Caco-2 (cell line): ENCODE data around the gene MBD3. TPM values are rescaled to one million over a fixed set of nuclear protein-coding genes. Genes with fewer than 3 reads are reported as not detected.

Experiments used
- BruUV-seq: library from RNA; stranded (reverse); fragments of 400-500 nt; replicated peaks from 2 replicates; lab custom pipeline; 2021; lab: Mats Ljungman, UMichigan
- CTCF ChIA-PET: fragments of 300-600 bp; sonication (Branson Sonifier 250); formaldehyde crosslinking; loops from one replicate; lab custom pipeline; 2022; ENCODE audit warnings: antibody characterized with exemption; lab: Charles Lee
- POLR2A ChIA-PET: fragments of 300-600 bp; sonication (Branson Sonifier 250); formaldehyde crosslinking; loops from one replicate; lab custom pipeline; 2022; ENCODE audit warnings: antibody characterized with exemption; lab: Charles Lee
- DNase-seq, 2 experiments: peaks; one replicate each; pipeline versions ENCODE4 v3.0.0 to v3.0.0-alpha.2; 2020 to 2022
- H3K27me3 ChIP-seq: replicated peaks from 2 replicates; pipeline ENCODE4 v1.6.0; 2011; ENCODE audit warnings: low read length; ENCODE audit not compliant: control insufficient read depth, insufficient read depth
- H3K36me3 ChIP-seq: 2 replicates; pipeline ENCODE4 v1.5.1; 2011; ENCODE audit warnings: low read length; ENCODE audit not compliant: control insufficient read depth, insufficient read depth
- H3K4me1 ChIP-seq: fragments of 250-450 bp; sonication (Bioruptor Pico); 2 replicates; pipeline ENCODE4 v1.5.1; 2020; ENCODE audit warnings: mild to moderate bottlenecking
- H3K4me3 ChIP-seq: 2 replicates; pipeline ENCODE4 v1.5.1; 2011; ENCODE audit warnings: low read depth, mild to moderate bottlenecking, control low read depth, low read length
- H3K9me3 ChIP-seq: fragments of 250-450 bp; sonication (Bioruptor Pico); 2 replicates; pipeline ENCODE4 v1.5.1; 2020; ENCODE audit warnings: mild to moderate bottlenecking, moderate library complexity
- H3K27ac Mint-ChIP-seq: one replicate; pipeline ENCODE4 v1.8.0; 2022; ENCODE audit warnings: mixed read lengths; ENCODE audit not compliant: unreplicated experiment
- H3K27me3 Mint-ChIP-seq: one replicate; pipeline ENCODE4 v1.8.0; 2022; ENCODE audit warnings: mixed read lengths; ENCODE audit not compliant: insufficient read depth, unreplicated experiment
- H3K36me3 Mint-ChIP-seq: one replicate; pipeline ENCODE4 v1.8.0; 2022; ENCODE audit warnings: mild to moderate bottlenecking, mixed read lengths; ENCODE audit not compliant: insufficient read depth, unreplicated experiment
- H3K4me1 Mint-ChIP-seq: one replicate; pipeline ENCODE4 v1.8.0; 2022; ENCODE audit warnings: low read depth, mixed read lengths; ENCODE audit not compliant: unreplicated experiment
- H3K4me3 Mint-ChIP-seq: one replicate; pipeline ENCODE4 v1.8.0; 2022; ENCODE audit warnings: mild to moderate bottlenecking, moderate library complexity, mixed read lengths; ENCODE audit not compliant: unreplicated experiment
- H3K9me3 Mint-ChIP-seq: one replicate; pipeline ENCODE4 v1.8.0; 2022; ENCODE audit warnings: mixed read lengths; ENCODE audit not compliant: unreplicated experiment
- CTCF ChIP-seq, 2 experiments: fragments of 200-600 bp in 1 of 2; IDR thresholded peaks; 1 replicate in 1 of 2; 2 replicates in 1 of 2; pipeline versions ENCODE4 v1.5.1 to v1.8.0; 2011 to 2022; ENCODE audit warnings: antibody characterized with exemption in 1 of 2, control low read depth in 1 of 2, inconsistent platforms in 1 of 2, low read depth in 1 of 2, low read length in 1 of 2, mild to moderate bottlenecking in 1 of 2, moderate library complexity in 1 of 2; ENCODE audit not compliant: insufficient read depth in 1 of 2, severe bottlenecking in 1 of 2, unreplicated experiment in 1 of 2
- intact Hi-C: fragments of 100-400 bp; cut with micrococcal nuclease; formaldehyde crosslinking; loops from one replicate; pipeline ENCODE4 v1.10.0; 2022; ENCODE audit not compliant: unreplicated experiment
- total RNA-seq: library from RNA; stranded (reverse); gene quantifications from 2 replicates; pipeline ENCODE4 v1.2.3, GENCODE V29; 2022

MBD3 gene
- total RNA-seq, 1 experiment from 2014 or later = 89.3 TPM

- Mint-ChIP-seq H3K36me3 (peaks cover 61% of the 10 kb centered on the region), H3K4me3 (no peak overlapping the region), H3K27ac (no peak overlapping the region), H3K9me3 (no peaks in the 10 kb centered on the region), H3K27me3 (no peaks in the 10 kb centered on the region), H3K4me1 (no peaks in the 10 kb centered on the region)
- peak in 1 of 2 experiments; percentile 11 for TF ChIP-seq CTCF (IDR thresholded peaks at IDR 0.05; ENCODE audit: insufficient read depth in 1 of 2, low read depth in 1 of 2, low read length in 1 of 2, severe bottlenecking in 1 of 2, unreplicated experiment in 1 of 2)
- no peaks in the 10 kb centered on the region; the same call in 1 of the 2 replicates for H3K36me3 ChIP-seq
- no peaks in the 10 kb centered on the region for H3K27me3 ChIP-seq
- no TSS peak for BruUV-seq
- intact Hi-C loops = no loop called here
- POLR2A ChIA-PET = interaction anchor here (0.6 kb wide), 2 partner anchors 16 to 58 kb away, joined by 3 to 5 read pairs; no protein-coding TSS in a partner anchor
- no peaks in the 10 kb centered on the region for H3K9me3 ChIP-seq
- CTCF ChIA-PET = interaction anchor here (0.7 to 0.9 kb wide), 2 partner anchors 25 to 55 kb away, joined by 3 to 5 read pairs; no protein-coding TSS in a partner anchor
- no peak overlapping the region for H3K4me3 ChIP-seq
- H3K4me1 ChIP-seq = peaks cover 12% of the 10 kb centered on the region; the same call in 1 of the 2 replicates
- DNase-seq = peak in 1 of 2 experiments; percentile 24
Observed at GRCh38 chr19:1601613-1602064, 9.0 kb upstream of the MBD3 start.

DNA sequence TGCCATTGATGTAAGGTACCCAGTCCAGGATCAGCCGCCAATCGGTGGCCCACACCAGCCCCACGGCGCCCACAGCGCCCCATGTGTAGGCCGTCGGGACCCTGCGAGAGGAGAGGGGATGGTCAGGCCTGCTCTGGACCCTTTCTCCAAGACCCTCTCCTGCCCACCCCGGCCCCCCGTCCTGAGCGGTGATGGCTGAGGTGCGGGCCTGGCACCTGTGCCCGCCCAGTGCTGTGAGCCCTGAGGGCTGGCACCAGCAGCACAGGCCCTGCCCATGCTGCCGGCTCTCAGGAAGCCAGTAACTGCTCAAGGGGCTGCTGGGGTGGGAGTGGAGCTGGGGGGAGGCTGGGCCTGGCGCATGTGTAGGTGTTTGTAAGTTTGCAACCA is 6.8 kb upstream of the MBD3 start:
- H3K9me3 Mint-ChIP-seq = no peaks in the 10 kb centered on the region
- peaks cover 60% of the 10 kb centered on the region for H3K36me3 Mint-ChIP-seq
- no TSS peak for BruUV-seq
- Histone ChIP-seq H3K4me1 (peaks cover 8% of the 10 kb centered on the region; the same call in 1 of the 2 replicates), H3K4me3 (no peak overlapping the region), H3K27me3 (no peaks in the 10 kb centered on the region), H3K36me3 (no peaks in the 10 kb centered on the region; the same call in 1 of the 2 replicates), H3K9me3 (no peaks in the 10 kb centered on the region)
- TF ChIP-seq CTCF (IDR thresholded peaks at IDR 0.05; ENCODE audit: insufficient read depth in 1 of 2, low read depth in 1 of 2, low read length in 1 of 2, severe bottlenecking in 1 of 2, unreplicated experiment in 1 of 2) = no peak
- no peak overlapping the region for H3K4me3 Mint-ChIP-seq
- intact Hi-C loops = no loop called here
- DNase-seq = no peak
- H3K27me3 Mint-ChIP-seq = no peaks in the 10 kb centered on the region
- H3K27ac Mint-ChIP-seq = no peak overlapping the region
- ChIA-PET CTCF (interaction anchor here (0.7 kb wide), 1 partner anchor 181 kb away, joined by 4 read pairs; no protein-coding TSS in a partner anchor), POLR2A (no interaction called here)
- no peaks in the 10 kb centered on the region for H3K4me1 Mint-ChIP-seq

- POLR2A ChIA-PET = no interaction called here
- CTCF ChIA-PET = no interaction called here
Observed at GRCh38 chr19:1598777-1599459, 6.3 kb upstream of the MBD3 start.

More at GRCh38 chr19:1598777-1599459, 6.3 kb upstream of the MBD3 start:
- TF ChIP-seq CTCF (IDR thresholded peaks at IDR 0.05; ENCODE audit: insufficient read depth in 1 of 2, low read depth in 1 of 2, low read length in 1 of 2, severe bottlenecking in 1 of 2, unreplicated experiment in 1 of 2) = no peak
- intact Hi-C loops = no loop called here
- H3K36me3 ChIP-seq = no peaks in the 10 kb centered on the region; the same call in 1 of the 2 replicates
- no peaks in the 10 kb centered on the region for H3K27me3 ChIP-seq
- no peaks in the 10 kb centered on the region for H3K9me3 ChIP-seq
- no peak for DNase-seq
- Mint-ChIP-seq H3K36me3 (peaks cover 60% of the 10 kb centered on the region), H3K4me3 (no peak overlapping the region), H3K27ac (no peak overlapping the region), H3K27me3 (no peaks in the 10 kb centered on the region), H3K9me3 (no peaks in the 10 kb centered on the region), H3K4me1 (no peaks in the 10 kb centered on the region)
- peaks cover 6% of the 10 kb centered on the region; the same call in 1 of the 2 replicates for H3K4me1 ChIP-seq
- H3K4me3 ChIP-seq = no peak overlapping the region
- BruUV-seq = no TSS peak
